ENCODE results near the gene KCNC4.

The KCNC4 gene

GRCh38 chr1:110225212-110225611 lies 15.1 kb downstream of the KCNC4 start:
- TF ChIP-seq TAF1 (IDR thresholded peaks at IDR 0.05; ENCODE audit: low read depth) (no peak), EP300 (IDR thresholded peaks at IDR 0.05; ENCODE audit: borderline replicate concordance) (no peak), CREB1 (IDR thresholded peaks at IDR 0.05; ENCODE audit: low read depth) (no peak), EGR1 (IDR thresholded peaks at IDR 0.05) (no peak), CEBPB (IDR thresholded peaks at IDR 0.05) (no peak), RAD21 (IDR thresholded peaks at IDR 0.05; ENCODE audit: low read depth) (no peak), FOXM1 (IDR thresholded peaks at IDR 0.05; ENCODE audit: borderline replicate concordance, low read depth) (no peak), TCF12 (IDR thresholded peaks at IDR 0.05; ENCODE audit: low read depth) (no peak), TEAD4 (IDR thresholded peaks at IDR 0.05) (no peak), NFIC (IDR thresholded peaks at IDR 0.05) (no peak), ZBTB7A (IDR thresholded peaks at IDR 0.05; ENCODE audit: low read depth) (no peak)
- TF ChIP-seq, protein P1, sequence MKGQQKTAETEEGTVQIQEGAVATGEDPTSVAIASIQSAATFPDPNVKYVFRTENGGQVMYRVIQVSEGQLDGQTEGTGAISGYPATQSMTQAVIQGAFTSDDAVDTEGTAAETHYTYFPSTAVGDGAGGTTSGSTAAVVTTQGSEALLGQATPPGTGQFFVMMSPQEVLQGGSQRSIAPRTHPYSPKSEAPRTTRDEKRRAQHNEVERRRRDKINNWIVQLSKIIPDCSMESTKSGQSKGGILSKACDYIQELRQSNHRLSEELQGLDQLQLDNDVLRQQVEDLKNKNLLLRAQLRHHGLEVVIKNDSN (IDR thresholded peaks at IDR 0.05), result no peak
- TF ChIP-seq, protein P2, sequence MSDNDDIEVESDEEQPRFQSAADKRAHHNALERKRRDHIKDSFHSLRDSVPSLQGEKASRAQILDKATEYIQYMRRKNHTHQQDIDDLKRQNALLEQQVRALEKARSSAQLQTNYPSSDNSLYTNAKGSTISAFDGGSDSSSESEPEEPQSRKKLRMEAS (IDR thresholded peaks at IDR 0.05), result no peak
- TF ChIP-seq, protein P3, sequence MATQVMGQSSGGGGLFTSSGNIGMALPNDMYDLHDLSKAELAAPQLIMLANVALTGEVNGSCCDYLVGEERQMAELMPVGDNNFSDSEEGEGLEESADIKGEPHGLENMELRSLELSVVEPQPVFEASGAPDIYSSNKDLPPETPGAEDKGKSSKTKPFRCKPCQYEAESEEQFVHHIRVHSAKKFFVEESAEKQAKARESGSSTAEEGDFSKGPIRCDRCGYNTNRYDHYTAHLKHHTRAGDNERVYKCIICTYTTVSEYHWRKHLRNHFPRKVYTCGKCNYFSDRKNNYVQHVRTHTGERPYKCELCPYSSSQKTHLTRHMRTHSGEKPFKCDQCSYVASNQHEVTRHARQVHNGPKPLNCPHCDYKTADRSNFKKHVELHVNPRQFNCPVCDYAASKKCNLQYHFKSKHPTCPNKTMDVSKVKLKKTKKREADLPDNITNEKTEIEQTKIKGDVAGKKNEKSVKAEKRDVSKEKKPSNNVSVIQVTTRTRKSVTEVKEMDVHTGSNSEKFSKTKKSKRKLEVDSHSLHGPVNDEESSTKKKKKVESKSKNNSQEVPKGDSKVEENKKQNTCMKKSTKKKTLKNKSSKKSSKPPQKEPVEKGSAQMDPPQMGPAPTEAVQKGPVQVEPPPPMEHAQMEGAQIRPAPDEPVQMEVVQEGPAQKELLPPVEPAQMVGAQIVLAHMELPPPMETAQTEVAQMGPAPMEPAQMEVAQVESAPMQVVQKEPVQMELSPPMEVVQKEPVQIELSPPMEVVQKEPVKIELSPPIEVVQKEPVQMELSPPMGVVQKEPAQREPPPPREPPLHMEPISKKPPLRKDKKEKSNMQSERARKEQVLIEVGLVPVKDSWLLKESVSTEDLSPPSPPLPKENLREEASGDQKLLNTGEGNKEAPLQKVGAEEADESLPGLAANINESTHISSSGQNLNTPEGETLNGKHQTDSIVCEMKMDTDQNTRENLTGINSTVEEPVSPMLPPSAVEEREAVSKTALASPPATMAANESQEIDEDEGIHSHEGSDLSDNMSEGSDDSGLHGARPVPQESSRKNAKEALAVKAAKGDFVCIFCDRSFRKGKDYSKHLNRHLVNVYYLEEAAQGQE (IDR thresholded peaks at IDR 0.05; ENCODE audit: low read depth), result no peak

GRCh38 chr1:110225756-110226404 lies 15.8 kb downstream of the KCNC4 start:
- TF ChIP-seq CREB1 (IDR thresholded peaks at IDR 0.05; ENCODE audit: low read depth) (no peak), NFIC (IDR thresholded peaks at IDR 0.05) (no peak), EGR1 (IDR thresholded peaks at IDR 0.05) (no peak), RAD21 (IDR thresholded peaks at IDR 0.05; ENCODE audit: low read depth) (no peak), TEAD4 (IDR thresholded peaks at IDR 0.05) (no peak)
- TF ChIP-seq, protein P1 (IDR thresholded peaks at IDR 0.05), result no peak

DNA sequence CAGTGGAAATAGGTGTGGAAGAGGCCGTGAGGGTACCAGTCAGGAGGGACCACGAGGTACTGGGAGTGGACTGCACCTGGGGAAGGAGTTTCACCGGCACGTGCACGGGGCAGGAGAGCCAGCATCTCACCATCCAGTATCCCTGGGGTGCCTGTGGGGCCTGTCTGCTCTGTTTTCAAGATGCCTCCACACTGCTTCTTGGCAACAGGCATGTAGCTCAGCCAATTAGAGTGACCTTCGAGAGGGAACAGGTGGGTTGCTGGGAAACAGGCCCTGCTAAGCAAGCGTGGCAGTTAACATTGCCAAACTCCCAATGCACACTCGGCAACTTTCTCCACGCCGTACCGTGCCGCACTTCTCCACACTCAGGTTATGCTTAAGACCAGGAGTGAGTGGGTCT lies 17.7 kb downstream of the KCNC4 start:
- no peak for TF ChIP-seq EP300 (IDR thresholded peaks at IDR 0.05; ENCODE audit: borderline replicate concordance)
- no peak for TF ChIP-seq TAF1 (IDR thresholded peaks at IDR 0.05; ENCODE audit: low read depth)
- no peak for TF ChIP-seq EGR1 (IDR thresholded peaks at IDR 0.05)
- TF ChIP-seq, protein P2 (IDR thresholded peaks at IDR 0.05), result no peak
- no peak for TF ChIP-seq TEAD4 (IDR thresholded peaks at IDR 0.05)
- no peak for TF ChIP-seq CREB1 (IDR thresholded peaks at IDR 0.05; ENCODE audit: low read depth)

DNA sequence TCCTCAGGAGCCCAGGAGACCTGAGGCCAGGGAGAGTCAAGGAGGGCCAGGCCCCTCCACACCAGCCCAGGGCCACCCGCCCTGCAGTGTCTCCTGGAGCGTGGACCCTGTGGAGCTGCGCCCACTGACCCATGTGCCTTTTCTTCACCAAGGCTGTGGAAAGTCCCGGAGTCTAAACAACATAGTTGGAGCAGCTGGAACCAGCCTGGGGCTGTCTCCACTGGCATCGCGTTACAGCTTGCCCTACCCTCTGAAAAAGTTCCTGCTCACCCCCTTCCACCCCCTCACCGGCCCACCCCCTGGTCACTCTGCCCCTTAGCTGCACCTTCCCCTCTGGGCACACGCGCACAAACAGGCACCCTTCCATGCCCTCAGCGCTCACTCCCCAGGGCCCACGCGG lies 18.3 kb downstream of the KCNC4 start:
- TF ChIP-seq EGR1 (IDR thresholded peaks at IDR 0.05) (no peak), TEAD4 (IDR thresholded peaks at IDR 0.05) (no peak), CEBPB (IDR thresholded peaks at IDR 0.05) (no peak), NFIC (IDR thresholded peaks at IDR 0.05) (no peak), ZBTB7A (IDR thresholded peaks at IDR 0.05; ENCODE audit: low read depth) (no peak), CREB1 (IDR thresholded peaks at IDR 0.05; ENCODE audit: low read depth) (no peak), TAF1 (IDR thresholded peaks at IDR 0.05; ENCODE audit: low read depth) (no peak), TCF12 (IDR thresholded peaks at IDR 0.05; ENCODE audit: low read depth) (no peak)
- TF ChIP-seq, protein P2 (IDR thresholded peaks at IDR 0.05), result no peak

DNA sequence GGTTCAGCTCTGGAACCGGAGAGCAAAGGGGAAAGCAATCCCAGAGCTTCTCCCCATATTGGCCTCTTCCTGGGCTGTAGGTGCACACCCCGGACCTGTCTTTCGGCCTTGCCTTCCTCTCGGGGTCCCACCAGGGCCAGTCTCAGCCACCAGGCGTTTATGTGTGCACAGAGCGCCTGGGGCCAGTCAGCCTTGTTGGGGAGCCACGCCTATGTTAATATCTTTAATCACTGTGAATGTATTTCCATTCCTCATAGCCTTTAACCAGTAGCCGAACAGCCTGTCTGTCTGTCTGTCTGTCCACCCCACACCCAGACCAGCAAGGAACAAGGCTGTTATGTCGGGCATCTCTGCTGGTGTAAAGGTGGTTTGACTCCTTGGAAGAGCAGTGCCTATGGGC lies 18.8 kb downstream of the KCNC4 start:
- TF ChIP-seq CREB1 (IDR thresholded peaks at IDR 0.05; ENCODE audit: low read depth), result no peak
- TF ChIP-seq, protein P2 (IDR thresholded peaks at IDR 0.05), result no peak
- TF ChIP-seq YY1 (IDR thresholded peaks at IDR 0.05; ENCODE audit: low read depth), result no peak

DNA sequence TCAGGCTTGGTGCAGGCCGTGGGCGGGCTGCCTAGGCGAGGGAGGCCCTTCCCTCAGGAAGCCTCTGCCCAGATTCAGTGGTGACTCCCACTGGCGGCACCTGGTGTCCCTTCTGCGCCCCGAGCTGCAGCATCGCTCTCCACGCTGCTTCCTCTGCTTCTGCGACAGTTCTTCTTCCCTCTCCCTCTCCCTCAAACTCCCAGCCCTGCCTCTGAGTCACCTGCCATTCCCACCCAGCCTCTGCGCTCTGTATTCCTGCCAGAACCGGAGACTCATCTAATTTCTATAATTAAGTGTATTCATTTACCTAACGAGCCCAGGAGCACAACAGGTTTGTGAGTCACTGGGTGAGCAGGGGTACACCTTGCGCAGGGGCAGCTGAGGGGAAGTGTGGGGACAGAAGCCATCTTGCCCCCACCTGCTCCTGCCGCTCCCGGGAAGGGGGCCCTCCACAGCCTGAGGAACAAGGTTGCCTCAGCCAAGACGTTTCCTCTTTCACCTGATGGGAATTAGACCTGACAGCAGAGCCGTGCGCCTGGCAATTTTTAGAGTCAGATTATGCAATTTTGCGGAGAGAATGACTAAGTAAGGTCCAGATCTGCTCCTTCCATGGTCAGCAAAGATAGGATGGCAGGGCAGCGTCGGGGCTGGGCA lies 19.4 kb downstream of the KCNC4 start:
- TF ChIP-seq, protein P2 (IDR thresholded peaks at IDR 0.05), result no peak
- TF ChIP-seq CEBPB (IDR thresholded peaks at IDR 0.05) (no peak), EP300 (IDR thresholded peaks at IDR 0.05; ENCODE audit: borderline replicate concordance) (no peak), CREB1 (IDR thresholded peaks at IDR 0.05; ENCODE audit: low read depth) (no peak), YY1 (IDR thresholded peaks at IDR 0.05; ENCODE audit: low read depth) (no peak), EGR1 (IDR thresholded peaks at IDR 0.05) (no peak), RAD21 (IDR thresholded peaks at IDR 0.05; ENCODE audit: low read depth) (no peak), TCF12 (IDR thresholded peaks at IDR 0.05; ENCODE audit: low read depth) (no peak), NFIC (IDR thresholded peaks at IDR 0.05) (no peak), TEAD4 (IDR thresholded peaks at IDR 0.05) (no peak), ZBTB7A (IDR thresholded peaks at IDR 0.05; ENCODE audit: low read depth) (no peak), FOXM1 (IDR thresholded peaks at IDR 0.05; ENCODE audit: borderline replicate concordance, low read depth) (no peak), TAF1 (IDR thresholded peaks at IDR 0.05; ENCODE audit: low read depth) (no peak)
- TF ChIP-seq, protein P1 (IDR thresholded peaks at IDR 0.05), result no peak
- TF ChIP-seq, protein P3 (IDR thresholded peaks at IDR 0.05; ENCODE audit: low read depth), result no peak

Measured in Ishikawa (cell line).